ENCODE measurements around the gene RAB37.

RAB37 gene

DNA sequence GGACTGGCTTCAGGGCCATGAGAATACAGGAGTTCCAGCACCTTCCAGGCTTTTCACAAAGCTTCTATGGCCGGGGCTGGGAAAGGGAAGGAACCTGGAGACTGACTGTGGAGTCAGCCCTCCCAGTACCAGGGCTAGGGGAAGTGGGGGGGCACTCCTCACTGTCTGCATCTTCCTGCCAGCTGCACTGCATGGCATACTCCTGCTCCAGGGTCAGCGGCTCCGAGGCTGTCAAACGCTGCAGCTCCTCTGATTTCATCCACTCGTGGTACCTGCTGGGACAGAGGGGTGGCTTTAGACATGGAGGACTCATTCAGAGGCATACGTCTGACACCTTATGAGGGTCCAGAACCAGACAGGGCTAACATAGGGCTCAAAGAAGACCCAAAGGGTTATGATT, 36.4 kb downstream of the RAB37 start:
- Histone ChIP-seq H3F3A (ENCODE audit: insufficient read depth, low read length) (no peaks in the 10 kb centered on the region), H3K36me3 (ENCODE audit: insufficient read depth, low read length) (peaks cover 55% of the 10 kb centered on the region)

DNA sequence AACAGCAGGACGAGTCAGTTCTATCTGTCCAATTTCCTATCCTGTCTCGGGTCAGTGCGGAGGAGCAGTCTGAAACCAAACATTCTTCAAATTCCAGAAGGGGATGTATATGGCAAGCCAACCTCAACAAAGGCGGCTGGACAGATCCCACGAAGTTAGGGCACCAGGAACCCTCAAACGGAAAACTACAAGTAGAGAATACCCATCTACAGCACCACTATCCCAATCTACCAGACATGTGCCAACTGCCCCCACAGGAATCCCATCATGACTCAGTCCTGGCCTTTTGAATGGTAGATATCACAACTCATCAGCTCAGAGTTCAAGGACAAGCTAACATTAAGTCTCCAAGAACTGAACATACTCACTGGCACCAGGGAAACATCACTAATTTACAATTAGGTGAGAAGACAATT, 36.8 kb downstream of the RAB37 start:
- Histone ChIP-seq H3K27me3 (ENCODE audit: insufficient read depth, low read length) (no peaks in the 10 kb centered on the region), H3K36me3 (ENCODE audit: insufficient read depth, low read length) (peaks cover 51% of the 10 kb centered on the region), H3K9me3 (ENCODE audit: low read length) (no peaks in the 10 kb centered on the region), H3K79me2 (ENCODE audit: insufficient read depth, low read length) (peaks cover 9% of the 10 kb centered on the region; the same call in 1 of the 2 replicates), H4K20me1 (ENCODE audit: insufficient read depth, low read length) (no peaks in the 10 kb centered on the region), H3K4me3 (ENCODE audit: low read depth, low read length, poor library complexity, severe bottlenecking) (no peak overlapping the region), H3K9me2 (ENCODE audit: low read depth, low read length) (no peaks in the 10 kb centered on the region), H2AFZ (ENCODE audit: low read length) (no peak overlapping the region), H3K4me2 (ENCODE audit: low read length) (no peak overlapping the region), H3F3A (ENCODE audit: insufficient read depth, low read length) (no peaks in the 10 kb centered on the region), H3K4me1 (ENCODE audit: insufficient read depth, low read length, severe bottlenecking) (peaks cover 16% of the 10 kb centered on the region), H3K27ac (ENCODE audit: low read depth, low read length, poor library complexity, severe bottlenecking) (no peak overlapping the region), H3K9ac (ENCODE audit: low read length) (no peak overlapping the region)
- TF ChIP-seq CTCF (IDR thresholded peaks at IDR 0.05; ENCODE audit: low read length) (no peak), EZH2 (IDR thresholded peaks at IDR 0.05; ENCODE audit: borderline replicate concordance, low read length) (no peak)

More for the DNA sequence above, 36.4 kb downstream of the RAB37 start:
- Histone ChIP-seq H3K4me1 (ENCODE audit: insufficient read depth, low read length, severe bottlenecking) (peaks cover 16% of the 10 kb centered on the region), H3K4me3 (ENCODE audit: low read depth, low read length, poor library complexity, severe bottlenecking) (no peak overlapping the region), H2AFZ (ENCODE audit: low read length) (no peak overlapping the region), H4K20me1 (ENCODE audit: insufficient read depth, low read length) (no peaks in the 10 kb centered on the region), H3K27ac (ENCODE audit: low read depth, low read length, poor library complexity, severe bottlenecking) (no peak overlapping the region), H3K9me3 (ENCODE audit: low read length) (no peaks in the 10 kb centered on the region), H3K27me3 (ENCODE audit: insufficient read depth, low read length) (no peaks in the 10 kb centered on the region), H3K9ac (ENCODE audit: low read length) (no peak overlapping the region), H3K4me2 (ENCODE audit: low read length) (no peak overlapping the region), H3K9me2 (ENCODE audit: low read depth, low read length) (no peaks in the 10 kb centered on the region), H3K79me2 (ENCODE audit: insufficient read depth, low read length) (peaks cover 9% of the 10 kb centered on the region; the same call in 1 of the 2 replicates)
- TF ChIP-seq CTCF (IDR thresholded peaks at IDR 0.05; ENCODE audit: low read length) (no peak), EZH2 (IDR thresholded peaks at IDR 0.05; ENCODE audit: borderline replicate concordance, low read length) (no peak)

DNA sequence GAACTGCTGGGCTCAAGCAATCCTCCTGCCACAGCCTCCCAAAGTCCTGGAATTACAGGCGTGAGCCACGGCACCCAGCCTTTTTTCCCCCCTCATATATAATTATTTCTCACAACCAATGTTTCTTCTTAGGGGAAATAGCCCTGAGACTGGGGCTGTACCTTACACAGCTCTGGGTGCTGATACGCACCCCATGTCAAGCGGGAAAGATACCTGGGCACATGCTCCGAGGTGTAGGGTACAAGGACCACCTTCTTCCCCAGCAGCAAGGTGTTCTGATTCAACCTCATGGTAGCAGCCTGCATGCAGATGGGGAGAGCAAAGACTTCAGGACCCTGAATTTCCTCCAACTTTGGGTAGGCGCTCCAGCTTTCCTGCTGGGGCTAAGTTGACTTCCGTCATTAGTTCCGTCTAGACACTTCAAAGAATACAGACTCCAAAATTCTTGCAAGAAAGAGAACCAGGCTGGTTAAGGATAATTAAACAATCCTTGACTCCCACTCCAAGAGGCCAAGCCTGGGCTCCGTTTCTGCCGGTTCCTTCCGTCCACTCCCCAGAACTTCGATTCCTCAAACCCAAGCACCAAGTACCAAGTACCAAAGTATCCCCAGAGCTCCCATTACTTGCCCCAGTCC, 38.5 kb downstream of the RAB37 start:
- no peaks in the 10 kb centered on the region for H4K20me1 ChIP-seq (ENCODE audit: insufficient read depth, low read length)
- H3K9me3 ChIP-seq (ENCODE audit: low read length): no peaks in the 10 kb centered on the region
- no peaks in the 10 kb centered on the region for H3K27me3 ChIP-seq (ENCODE audit: insufficient read depth, low read length)
- peak overlapping the region; percentile 85 for H3K4me2 ChIP-seq (ENCODE audit: low read length)
- H3K36me3 ChIP-seq (ENCODE audit: insufficient read depth, low read length): peaks cover 36% of the 10 kb centered on the region
- TF ChIP-seq CTCF (IDR thresholded peaks at IDR 0.05; ENCODE audit: low read length) (no peak), EZH2 (IDR thresholded peaks at IDR 0.05; ENCODE audit: borderline replicate concordance, low read length) (no peak)
- H3K79me2 ChIP-seq (ENCODE audit: insufficient read depth, low read length): peaks cover 9% of the 10 kb centered on the region; the same call in 1 of the 2 replicates
- peak overlapping the region; percentile 72 for H3K4me3 ChIP-seq (ENCODE audit: low read depth, low read length, poor library complexity, severe bottlenecking)
- H3F3A ChIP-seq (ENCODE audit: insufficient read depth, low read length): no peaks in the 10 kb centered on the region
- H2AFZ ChIP-seq (ENCODE audit: low read length): no peak overlapping the region
- peaks cover 26% of the 10 kb centered on the region for H3K4me1 ChIP-seq (ENCODE audit: insufficient read depth, low read length, severe bottlenecking)
- no peaks in the 10 kb centered on the region for H3K9me2 ChIP-seq (ENCODE audit: low read depth, low read length)
- peak overlapping the region; percentile 4 for H3K27ac ChIP-seq (ENCODE audit: low read depth, low read length, poor library complexity, severe bottlenecking)
- H3K9ac ChIP-seq (ENCODE audit: low read length): peak overlapping the region; percentile 91
